ENCODE results near the gene CCDC182.
A peak's percentile ranks its signal among the peaks of the same experiment; 100 is the strongest.

The CCDC182 gene

GRCh38 chr17:57776366-57776765 lies 31.3 kb upstream of the CCDC182 start:
- no peaks in the 10 kb centered on the region for H3K9me3 ChIP-seq (ENCODE audit: severe bottlenecking)
- peak; percentile 94 for DNase-seq
- TF ChIP-seq CTCF (IDR thresholded peaks at IDR 0.05; ENCODE audit: low read depth, low read length): no peak
- H3K36me3 ChIP-seq: no peaks in the 10 kb centered on the region
- H3K4me3 ChIP-seq (ENCODE audit: low read depth, low read length): no peak overlapping the region
- peak overlapping the region; percentile 81 for H3K27ac ChIP-seq
- H3K27me3 ChIP-seq (ENCODE audit: insufficient read depth, low read depth, severe bottlenecking): no peaks in the 10 kb centered on the region

GRCh38 chr17:57774872-57775271 lies 29.8 kb upstream of the CCDC182 start:
- no peak overlapping the region for H3K4me3 ChIP-seq (ENCODE audit: low read depth, low read length)
- peak overlapping the region; percentile 81 for H3K27ac ChIP-seq
- TF ChIP-seq CTCF (IDR thresholded peaks at IDR 0.05; ENCODE audit: low read depth, low read length): no peak
- no peak for DNase-seq
- H3K36me3 ChIP-seq: no peaks in the 10 kb centered on the region
- H3K27me3 ChIP-seq (ENCODE audit: insufficient read depth, low read depth, severe bottlenecking): no peaks in the 10 kb centered on the region
- no peaks in the 10 kb centered on the region for H3K9me3 ChIP-seq (ENCODE audit: severe bottlenecking)

GRCh38 chr17:57773557-57773956 lies 28.5 kb upstream of the CCDC182 start:
- Histone ChIP-seq H3K9me3 (ENCODE audit: severe bottlenecking) (no peaks in the 10 kb centered on the region), H3K4me3 (ENCODE audit: low read depth, low read length) (no peak overlapping the region), H3K36me3 (no peaks in the 10 kb centered on the region), H3K27me3 (ENCODE audit: insufficient read depth, low read depth, severe bottlenecking) (no peaks in the 10 kb centered on the region), H3K27ac (no peak overlapping the region)
- no peak for DNase-seq
- no peak for TF ChIP-seq CTCF (IDR thresholded peaks at IDR 0.05; ENCODE audit: low read depth, low read length)

- Histone ChIP-seq H3K9me3 (ENCODE audit: severe bottlenecking) (no peaks in the 10 kb centered on the region), H3K27me3 (ENCODE audit: insufficient read depth, low read depth, severe bottlenecking) (no peaks in the 10 kb centered on the region), H3K4me3 (ENCODE audit: low read depth, low read length) (no peak overlapping the region), H3K36me3 (no peaks in the 10 kb centered on the region), H3K27ac (no peak overlapping the region)
- DNase-seq: peak; percentile 51
- TF ChIP-seq CTCF (IDR thresholded peaks at IDR 0.05; ENCODE audit: low read depth, low read length): peak; percentile 42
Observed at GRCh38 chr17:57772774-57773173, 27.7 kb upstream of the CCDC182 start.

- Histone ChIP-seq H3K4me3 (ENCODE audit: low read depth, low read length) (no peak overlapping the region), H3K27ac (no peak overlapping the region), H3K27me3 (ENCODE audit: insufficient read depth, low read depth, severe bottlenecking) (no peaks in the 10 kb centered on the region), H3K36me3 (no peaks in the 10 kb centered on the region), H3K9me3 (ENCODE audit: severe bottlenecking) (no peaks in the 10 kb centered on the region)
- TF ChIP-seq CTCF (IDR thresholded peaks at IDR 0.05; ENCODE audit: low read depth, low read length): no peak
- DNase-seq: no peak
Observed at GRCh38 chr17:57767561-57767960, 22.5 kb upstream of the CCDC182 start.

- no peak overlapping the region for H3K4me3 ChIP-seq (ENCODE audit: low read depth, low read length)
- H3K27ac ChIP-seq: no peak overlapping the region
- no peak for TF ChIP-seq CTCF (IDR thresholded peaks at IDR 0.05; ENCODE audit: low read depth, low read length)
- no peaks in the 10 kb centered on the region for H3K36me3 ChIP-seq
- no peaks in the 10 kb centered on the region for H3K27me3 ChIP-seq (ENCODE audit: insufficient read depth, low read depth, severe bottlenecking)
- no peak for DNase-seq
- no peaks in the 10 kb centered on the region for H3K9me3 ChIP-seq (ENCODE audit: severe bottlenecking)
Observed at GRCh38 chr17:57766318-57766943, 21.3 kb upstream of the CCDC182 start.

All from WERI-Rb-1 (cell line).